ENCODE data around the gene ZNF346.

The ZNF346 gene

GRCh38 chr5:177097016-177097985, 74.8 kb downstream of the ZNF346 start:
- H3K27ac ChIP-seq (ENCODE audit: insufficient read depth, low read length, poor library complexity, severe bottlenecking) = no peak overlapping the region
- H3K9me3 ChIP-seq (ENCODE audit: control insufficient read depth, low read length) = no peaks in the 10 kb centered on the region
- no peak overlapping the region for H3K4me3 ChIP-seq (ENCODE audit: insufficient read depth, low read depth, low read length, poor library complexity, severe bottlenecking)
- no peaks in the 10 kb centered on the region for H3K4me1 ChIP-seq (ENCODE audit: control insufficient read depth, insufficient read depth, low read length, poor library complexity, severe bottlenecking)
- no peaks in the 10 kb centered on the region for H3K36me3 ChIP-seq (ENCODE audit: control insufficient read depth, insufficient read depth, low read length)
- H3K27me3 ChIP-seq (replicated peaks; ENCODE audit: control insufficient read depth, insufficient read depth, low read length, poor library complexity, severe bottlenecking) = no peaks in the 10 kb centered on the region
- no peak for DNase-seq

- H3K4me1 ChIP-seq (ENCODE audit: control insufficient read depth, insufficient read depth, low read length, poor library complexity, severe bottlenecking) = no peaks in the 10 kb centered on the region
- no peak overlapping the region for H3K27ac ChIP-seq (ENCODE audit: insufficient read depth, low read length, poor library complexity, severe bottlenecking)
These were observed 75.6 kb downstream of the ZNF346 start for GRCh38 chr5:177098120-177098469.

GRCh38 chr5:177098470-177099141, 76.1 kb downstream of the ZNF346 start:
- Histone ChIP-seq H3K27ac (ENCODE audit: insufficient read depth, low read length, poor library complexity, severe bottlenecking) (no peak overlapping the region), H3K4me3 (ENCODE audit: insufficient read depth, low read depth, low read length, poor library complexity, severe bottlenecking) (no peak overlapping the region), H3K4me1 (ENCODE audit: control insufficient read depth, insufficient read depth, low read length, poor library complexity, severe bottlenecking) (no peaks in the 10 kb centered on the region), H3K9me3 (ENCODE audit: control insufficient read depth, low read length) (no peaks in the 10 kb centered on the region), H3K27me3 (replicated peaks; ENCODE audit: control insufficient read depth, insufficient read depth, low read length, poor library complexity, severe bottlenecking) (no peaks in the 10 kb centered on the region), H3K36me3 (ENCODE audit: control insufficient read depth, insufficient read depth, low read length) (no peaks in the 10 kb centered on the region)
- no peak for DNase-seq

More at GRCh38 chr5:177098120-177098469, 75.6 kb downstream of the ZNF346 start:
- no peaks in the 10 kb centered on the region for H3K9me3 ChIP-seq (ENCODE audit: control insufficient read depth, low read length)
- no peaks in the 10 kb centered on the region for H3K27me3 ChIP-seq (replicated peaks; ENCODE audit: control insufficient read depth, insufficient read depth, low read length, poor library complexity, severe bottlenecking)
- H3K36me3 ChIP-seq (ENCODE audit: control insufficient read depth, insufficient read depth, low read length) = no peaks in the 10 kb centered on the region
- no peak for DNase-seq
- no peak overlapping the region for H3K4me3 ChIP-seq (ENCODE audit: insufficient read depth, low read depth, low read length, poor library complexity, severe bottlenecking)

GRCh38 chr5:177099422-177100093, 77.1 kb downstream of the ZNF346 start:
- no peaks in the 10 kb centered on the region for H3K27me3 ChIP-seq (replicated peaks; ENCODE audit: control insufficient read depth, insufficient read depth, low read length, poor library complexity, severe bottlenecking)
- H3K4me1 ChIP-seq (ENCODE audit: control insufficient read depth, insufficient read depth, low read length, poor library complexity, severe bottlenecking) = no peaks in the 10 kb centered on the region
- no peaks in the 10 kb centered on the region for H3K36me3 ChIP-seq (ENCODE audit: control insufficient read depth, insufficient read depth, low read length)
- no peak for DNase-seq
- H3K27ac ChIP-seq (ENCODE audit: insufficient read depth, low read length, poor library complexity, severe bottlenecking) = no peak overlapping the region
- H3K4me3 ChIP-seq (ENCODE audit: insufficient read depth, low read depth, low read length, poor library complexity, severe bottlenecking) = no peak overlapping the region
- no peaks in the 10 kb centered on the region for H3K9me3 ChIP-seq (ENCODE audit: control insufficient read depth, low read length)

GRCh38 chr5:177100714-177101121, 78.2 kb downstream of the ZNF346 start:
- Histone ChIP-seq H3K36me3 (ENCODE audit: control insufficient read depth, insufficient read depth, low read length) (no peaks in the 10 kb centered on the region), H3K9me3 (ENCODE audit: control insufficient read depth, low read length) (no peaks in the 10 kb centered on the region), H3K27ac (ENCODE audit: insufficient read depth, low read length, poor library complexity, severe bottlenecking) (no peak overlapping the region), H3K4me3 (ENCODE audit: insufficient read depth, low read depth, low read length, poor library complexity, severe bottlenecking) (no peak overlapping the region), H3K4me1 (ENCODE audit: control insufficient read depth, insufficient read depth, low read length, poor library complexity, severe bottlenecking) (no peaks in the 10 kb centered on the region), H3K27me3 (replicated peaks; ENCODE audit: control insufficient read depth, insufficient read depth, low read length, poor library complexity, severe bottlenecking) (no peaks in the 10 kb centered on the region)
- no peak for DNase-seq

GRCh38 chr5:177103523-177104253, 81.2 kb downstream of the ZNF346 start:
- Histone ChIP-seq H3K4me3 (ENCODE audit: insufficient read depth, low read depth, low read length, poor library complexity, severe bottlenecking) (no peak overlapping the region), H3K36me3 (ENCODE audit: control insufficient read depth, insufficient read depth, low read length) (no peaks in the 10 kb centered on the region), H3K9me3 (ENCODE audit: control insufficient read depth, low read length) (no peaks in the 10 kb centered on the region), H3K27ac (ENCODE audit: insufficient read depth, low read length, poor library complexity, severe bottlenecking) (no peak overlapping the region), H3K27me3 (replicated peaks; ENCODE audit: control insufficient read depth, insufficient read depth, low read length, poor library complexity, severe bottlenecking) (no peaks in the 10 kb centered on the region), H3K4me1 (ENCODE audit: control insufficient read depth, insufficient read depth, low read length, poor library complexity, severe bottlenecking) (no peaks in the 10 kb centered on the region)
- DNase-seq = no peak

GRCh38 chr5:177105691-177106476, 83.4 kb downstream of the ZNF346 start:
- Histone ChIP-seq H3K27ac (ENCODE audit: insufficient read depth, low read length, poor library complexity, severe bottlenecking) (no peak overlapping the region), H3K4me1 (ENCODE audit: control insufficient read depth, insufficient read depth, low read length, poor library complexity, severe bottlenecking) (no peaks in the 10 kb centered on the region), H3K27me3 (replicated peaks; ENCODE audit: control insufficient read depth, insufficient read depth, low read length, poor library complexity, severe bottlenecking) (no peaks in the 10 kb centered on the region), H3K9me3 (ENCODE audit: control insufficient read depth, low read length) (no peaks in the 10 kb centered on the region), H3K4me3 (ENCODE audit: insufficient read depth, low read depth, low read length, poor library complexity, severe bottlenecking) (no peak overlapping the region), H3K36me3 (ENCODE audit: control insufficient read depth, insufficient read depth, low read length) (no peaks in the 10 kb centered on the region)
- DNase-seq = no peak

GRCh38 chr5:177107159-177107558, 84.7 kb downstream of the ZNF346 start:
- H3K4me1 ChIP-seq (ENCODE audit: control insufficient read depth, insufficient read depth, low read length, poor library complexity, severe bottlenecking) = no peaks in the 10 kb centered on the region
- H3K27me3 ChIP-seq (replicated peaks; ENCODE audit: control insufficient read depth, insufficient read depth, low read length, poor library complexity, severe bottlenecking) = no peaks in the 10 kb centered on the region
- no peak overlapping the region for H3K27ac ChIP-seq (ENCODE audit: insufficient read depth, low read length, poor library complexity, severe bottlenecking)
- DNase-seq = no peak
- no peaks in the 10 kb centered on the region for H3K9me3 ChIP-seq (ENCODE audit: control insufficient read depth, low read length)
- no peak overlapping the region for H3K4me3 ChIP-seq (ENCODE audit: insufficient read depth, low read depth, low read length, poor library complexity, severe bottlenecking)
- H3K36me3 ChIP-seq (ENCODE audit: control insufficient read depth, insufficient read depth, low read length) = no peaks in the 10 kb centered on the region

GRCh38 chr5:177109810-177110209, 87.3 kb downstream of the ZNF346 start:
- Histone ChIP-seq H3K4me1 (ENCODE audit: control insufficient read depth, insufficient read depth, low read length, poor library complexity, severe bottlenecking) (peaks cover 6% of the 10 kb centered on the region), H3K27me3 (replicated peaks; ENCODE audit: control insufficient read depth, insufficient read depth, low read length, poor library complexity, severe bottlenecking) (no peaks in the 10 kb centered on the region)

More at GRCh38 chr5:177109810-177110209, 87.3 kb downstream of the ZNF346 start:
- no peaks in the 10 kb centered on the region for H3K36me3 ChIP-seq (ENCODE audit: control insufficient read depth, insufficient read depth, low read length)
- H3K4me3 ChIP-seq (ENCODE audit: insufficient read depth, low read depth, low read length, poor library complexity, severe bottlenecking) = no peak overlapping the region
- H3K27ac ChIP-seq (ENCODE audit: insufficient read depth, low read length, poor library complexity, severe bottlenecking) = no peak overlapping the region
- no peak for DNase-seq
- no peaks in the 10 kb centered on the region for H3K9me3 ChIP-seq (ENCODE audit: control insufficient read depth, low read length)

All from effector memory CD4-positive, alpha-beta T cell (primary cell).